ENCODE measurements around the gene DYRK1A.

DNA sequence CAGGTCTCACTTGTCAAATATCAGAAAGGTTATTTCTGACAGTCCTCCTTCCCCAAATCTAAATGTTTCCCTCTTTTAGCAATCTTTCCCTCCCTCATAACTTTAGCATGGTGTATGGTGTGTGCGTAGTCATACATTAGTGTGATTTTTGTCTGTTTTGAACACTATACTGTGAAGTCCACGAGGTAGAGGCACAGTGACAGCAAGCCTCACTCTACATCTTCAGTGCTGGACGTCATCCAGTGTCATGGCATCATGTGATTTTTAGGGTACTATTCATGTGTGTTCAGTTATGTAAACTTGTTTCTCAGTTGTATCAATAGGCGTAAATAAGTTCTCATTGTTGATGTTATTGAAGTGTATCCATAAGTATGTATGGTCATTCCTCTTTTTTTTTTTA is 39.1 kb downstream of the DYRK1A start:
- TF ChIP-seq EZH2 (IDR thresholded peaks at IDR 0.05) (no peak), EGR1 (IDR thresholded peaks at IDR 0.05; ENCODE audit: low read depth) (no peak), ZFX (IDR thresholded peaks at IDR 0.05) (no peak), POLR2A (IDR thresholded peaks at IDR 0.05; ENCODE audit: borderline replicate concordance, extremely low read depth, insufficient read depth, insufficient read length) (no peak), JUND (IDR thresholded peaks at IDR 0.05) (no peak), EZH2phosphoT487 (IDR thresholded peaks at IDR 0.05; ENCODE audit: borderline replicate concordance) (no peak), YY1 (IDR thresholded peaks at IDR 0.05; ENCODE audit: extremely low read depth, insufficient replicate concordance, low read depth, low read length) (no peak), ZNF274 (IDR thresholded peaks at IDR 0.05; ENCODE audit: low read depth, low read length) (no peak), POLR2AphosphoS5 (IDR thresholded peaks at IDR 0.05; ENCODE audit: low read depth, low read length) (no peak)
- TF ChIP-seq, protein P1, sequence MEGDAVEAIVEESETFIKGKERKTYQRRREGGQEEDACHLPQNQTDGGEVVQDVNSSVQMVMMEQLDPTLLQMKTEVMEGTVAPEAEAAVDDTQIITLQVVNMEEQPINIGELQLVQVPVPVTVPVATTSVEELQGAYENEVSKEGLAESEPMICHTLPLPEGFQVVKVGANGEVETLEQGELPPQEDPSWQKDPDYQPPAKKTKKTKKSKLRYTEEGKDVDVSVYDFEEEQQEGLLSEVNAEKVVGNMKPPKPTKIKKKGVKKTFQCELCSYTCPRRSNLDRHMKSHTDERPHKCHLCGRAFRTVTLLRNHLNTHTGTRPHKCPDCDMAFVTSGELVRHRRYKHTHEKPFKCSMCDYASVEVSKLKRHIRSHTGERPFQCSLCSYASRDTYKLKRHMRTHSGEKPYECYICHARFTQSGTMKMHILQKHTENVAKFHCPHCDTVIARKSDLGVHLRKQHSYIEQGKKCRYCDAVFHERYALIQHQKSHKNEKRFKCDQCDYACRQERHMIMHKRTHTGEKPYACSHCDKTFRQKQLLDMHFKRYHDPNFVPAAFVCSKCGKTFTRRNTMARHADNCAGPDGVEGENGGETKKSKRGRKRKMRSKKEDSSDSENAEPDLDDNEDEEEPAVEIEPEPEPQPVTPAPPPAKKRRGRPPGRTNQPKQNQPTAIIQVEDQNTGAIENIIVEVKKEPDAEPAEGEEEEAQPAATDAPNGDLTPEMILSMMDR (IDR thresholded peaks at IDR 0.05 in 2 of 3, conservative IDR thresholded peaks at IDR 0.05 in 1 of 3; ENCODE audit: borderline replicate concordance in 1 of 3, insufficient read depth in 1 of 3, low read depth in 2 of 3, low read length in 2 of 3): no peak
- TF ChIP-seq, protein P2, sequence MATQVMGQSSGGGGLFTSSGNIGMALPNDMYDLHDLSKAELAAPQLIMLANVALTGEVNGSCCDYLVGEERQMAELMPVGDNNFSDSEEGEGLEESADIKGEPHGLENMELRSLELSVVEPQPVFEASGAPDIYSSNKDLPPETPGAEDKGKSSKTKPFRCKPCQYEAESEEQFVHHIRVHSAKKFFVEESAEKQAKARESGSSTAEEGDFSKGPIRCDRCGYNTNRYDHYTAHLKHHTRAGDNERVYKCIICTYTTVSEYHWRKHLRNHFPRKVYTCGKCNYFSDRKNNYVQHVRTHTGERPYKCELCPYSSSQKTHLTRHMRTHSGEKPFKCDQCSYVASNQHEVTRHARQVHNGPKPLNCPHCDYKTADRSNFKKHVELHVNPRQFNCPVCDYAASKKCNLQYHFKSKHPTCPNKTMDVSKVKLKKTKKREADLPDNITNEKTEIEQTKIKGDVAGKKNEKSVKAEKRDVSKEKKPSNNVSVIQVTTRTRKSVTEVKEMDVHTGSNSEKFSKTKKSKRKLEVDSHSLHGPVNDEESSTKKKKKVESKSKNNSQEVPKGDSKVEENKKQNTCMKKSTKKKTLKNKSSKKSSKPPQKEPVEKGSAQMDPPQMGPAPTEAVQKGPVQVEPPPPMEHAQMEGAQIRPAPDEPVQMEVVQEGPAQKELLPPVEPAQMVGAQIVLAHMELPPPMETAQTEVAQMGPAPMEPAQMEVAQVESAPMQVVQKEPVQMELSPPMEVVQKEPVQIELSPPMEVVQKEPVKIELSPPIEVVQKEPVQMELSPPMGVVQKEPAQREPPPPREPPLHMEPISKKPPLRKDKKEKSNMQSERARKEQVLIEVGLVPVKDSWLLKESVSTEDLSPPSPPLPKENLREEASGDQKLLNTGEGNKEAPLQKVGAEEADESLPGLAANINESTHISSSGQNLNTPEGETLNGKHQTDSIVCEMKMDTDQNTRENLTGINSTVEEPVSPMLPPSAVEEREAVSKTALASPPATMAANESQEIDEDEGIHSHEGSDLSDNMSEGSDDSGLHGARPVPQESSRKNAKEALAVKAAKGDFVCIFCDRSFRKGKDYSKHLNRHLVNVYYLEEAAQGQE (IDR thresholded peaks at IDR 0.05; ENCODE audit: low read depth): no peak
- TF ChIP-seq, protein P3, sequence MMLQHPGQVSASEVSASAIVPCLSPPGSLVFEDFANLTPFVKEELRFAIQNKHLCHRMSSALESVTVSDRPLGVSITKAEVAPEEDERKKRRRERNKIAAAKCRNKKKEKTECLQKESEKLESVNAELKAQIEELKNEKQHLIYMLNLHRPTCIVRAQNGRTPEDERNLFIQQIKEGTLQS (IDR thresholded peaks at IDR 0.05): no peak
